HG02759 (cell line): ENCODE data around the gene MYO5A.

Experiments used
- ATAC-seq: cut with Tn5 transposase; IDR thresholded peaks from one replicate; pipeline ENCODE4 v1.9.1; 2021; ENCODE audit warnings: mild to moderate bottlenecking, moderate library complexity; ENCODE audit not compliant: unreplicated experiment

Gene MYO5A

DNA sequence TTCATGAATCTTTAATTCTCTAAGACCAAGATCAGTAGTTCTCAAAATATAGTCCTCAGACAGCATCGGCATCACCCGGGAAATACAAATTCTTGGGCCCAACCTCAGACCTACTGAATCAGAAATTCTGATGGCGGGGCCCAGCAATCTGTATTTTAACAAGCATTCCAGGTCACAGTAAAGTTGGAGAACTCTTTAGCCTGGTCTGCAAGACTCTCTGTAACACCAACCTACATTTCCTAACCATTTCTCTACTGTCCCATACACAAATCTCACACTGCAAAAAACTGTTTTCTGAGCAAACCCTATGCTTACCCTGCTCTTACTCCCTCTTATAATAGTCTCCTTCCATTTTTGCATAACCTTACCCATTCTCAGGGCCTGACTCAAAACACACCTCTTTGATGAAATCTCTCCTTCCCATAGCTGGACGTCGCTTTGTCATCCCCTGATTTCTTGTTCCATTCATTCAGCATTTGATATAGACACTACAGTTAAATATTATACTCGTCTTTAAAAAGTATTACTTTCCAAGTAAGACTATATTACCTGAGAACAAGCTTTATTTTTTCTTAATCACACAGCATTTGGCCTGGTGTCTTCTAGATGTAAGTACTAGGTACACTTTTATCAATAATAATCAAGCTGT lies 149.8 kb downstream of the MYO5A start:
- ATAC-seq: peak; percentile 38

DNA sequence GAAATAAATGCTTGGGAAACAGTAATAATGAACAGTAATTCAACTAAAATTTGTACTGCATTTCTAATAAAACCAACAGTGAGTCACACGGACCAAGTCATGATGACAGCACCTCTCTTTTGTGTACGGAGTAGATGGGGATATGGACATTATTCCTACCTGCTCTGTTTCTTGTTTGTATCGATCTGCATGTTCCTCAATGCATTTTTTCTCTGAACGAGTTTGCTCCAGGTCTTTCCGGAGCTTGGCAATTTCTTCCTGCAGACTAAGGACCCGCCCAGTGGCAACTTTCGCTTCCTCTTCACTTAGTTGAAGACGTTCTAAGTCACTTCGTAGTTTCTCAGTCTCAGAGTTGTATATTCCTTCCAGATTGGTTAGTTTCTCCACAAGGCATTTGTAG lies 158.7 kb downstream of the MYO5A start:
- no peak for ATAC-seq

- ATAC-seq: no peak
Measured at GRCh38 chr15:52369455-52369854, 159.2 kb downstream of the MYO5A start.

- ATAC-seq: no peak
Measured at GRCh38 chr15:52369030-52369429, 159.7 kb downstream of the MYO5A start.

DNA sequence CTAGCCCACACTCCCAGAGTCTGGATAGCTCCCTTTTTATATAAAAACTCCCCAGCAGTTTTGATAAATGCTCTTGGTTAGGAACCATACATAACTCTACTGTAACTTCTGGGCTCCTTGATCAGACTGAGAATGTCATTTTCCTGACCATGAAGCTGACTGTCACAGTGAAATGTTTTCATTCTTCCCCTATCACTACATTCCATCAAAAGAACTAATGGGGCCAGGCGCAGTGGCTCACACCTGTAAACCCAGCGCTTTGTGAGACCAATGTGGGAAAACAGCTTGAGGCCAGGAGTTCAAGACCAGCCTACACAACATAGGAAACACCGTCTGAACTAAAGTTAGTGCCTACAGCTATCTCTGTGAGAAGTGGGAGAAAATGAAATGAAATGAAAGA lies 160.3 kb downstream of the MYO5A start:
- no peak for ATAC-seq

GRCh38 chr15:52362497-52362896 lies 166.2 kb downstream of the MYO5A start:
- ATAC-seq: no peak

DNA sequence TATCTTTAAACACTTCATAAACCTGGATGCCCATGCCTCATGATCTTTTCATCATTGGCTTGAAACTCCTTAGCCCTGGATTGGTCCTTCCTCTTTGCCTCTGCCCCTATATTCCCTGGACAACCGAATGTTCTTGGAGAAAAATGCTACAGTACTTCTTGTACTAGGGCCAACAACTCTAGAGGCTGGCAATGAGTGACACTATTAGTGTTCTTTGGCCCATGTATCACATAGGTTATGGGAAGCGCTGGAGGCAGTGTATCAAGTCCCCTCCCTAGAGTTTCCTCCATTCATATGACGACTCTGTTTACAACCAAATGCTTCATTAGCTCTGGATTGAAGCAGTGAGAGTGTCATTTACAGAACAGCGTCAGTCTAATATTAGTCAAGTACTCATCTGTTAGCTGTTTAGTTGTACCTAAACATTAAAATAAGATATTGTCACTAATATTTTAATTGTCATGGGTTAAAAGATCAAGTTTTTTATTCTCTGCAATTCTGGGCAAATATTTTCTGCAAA lies 166.6 kb downstream of the MYO5A start:
- no peak for ATAC-seq

DNA sequence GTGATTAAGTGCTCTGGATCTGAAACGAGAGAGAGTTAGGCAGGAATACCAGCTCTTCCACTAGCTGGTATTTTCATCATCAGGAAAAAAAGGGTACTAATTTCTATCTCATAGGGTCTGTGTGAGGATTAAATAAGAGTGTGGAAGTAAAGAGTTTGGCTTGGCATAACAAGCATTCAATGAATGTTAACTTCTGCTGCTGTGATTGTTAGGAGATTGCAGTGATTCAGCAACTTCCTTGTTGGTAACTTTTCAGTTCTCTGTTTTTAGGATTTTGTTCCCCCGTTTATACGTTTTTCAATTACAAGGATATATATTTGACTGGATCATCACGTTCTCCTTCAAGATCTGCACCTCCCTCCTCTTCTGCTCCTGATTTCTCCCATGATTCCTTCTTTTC lies 167.2 kb downstream of the MYO5A start:
- no peak for ATAC-seq

DNA sequence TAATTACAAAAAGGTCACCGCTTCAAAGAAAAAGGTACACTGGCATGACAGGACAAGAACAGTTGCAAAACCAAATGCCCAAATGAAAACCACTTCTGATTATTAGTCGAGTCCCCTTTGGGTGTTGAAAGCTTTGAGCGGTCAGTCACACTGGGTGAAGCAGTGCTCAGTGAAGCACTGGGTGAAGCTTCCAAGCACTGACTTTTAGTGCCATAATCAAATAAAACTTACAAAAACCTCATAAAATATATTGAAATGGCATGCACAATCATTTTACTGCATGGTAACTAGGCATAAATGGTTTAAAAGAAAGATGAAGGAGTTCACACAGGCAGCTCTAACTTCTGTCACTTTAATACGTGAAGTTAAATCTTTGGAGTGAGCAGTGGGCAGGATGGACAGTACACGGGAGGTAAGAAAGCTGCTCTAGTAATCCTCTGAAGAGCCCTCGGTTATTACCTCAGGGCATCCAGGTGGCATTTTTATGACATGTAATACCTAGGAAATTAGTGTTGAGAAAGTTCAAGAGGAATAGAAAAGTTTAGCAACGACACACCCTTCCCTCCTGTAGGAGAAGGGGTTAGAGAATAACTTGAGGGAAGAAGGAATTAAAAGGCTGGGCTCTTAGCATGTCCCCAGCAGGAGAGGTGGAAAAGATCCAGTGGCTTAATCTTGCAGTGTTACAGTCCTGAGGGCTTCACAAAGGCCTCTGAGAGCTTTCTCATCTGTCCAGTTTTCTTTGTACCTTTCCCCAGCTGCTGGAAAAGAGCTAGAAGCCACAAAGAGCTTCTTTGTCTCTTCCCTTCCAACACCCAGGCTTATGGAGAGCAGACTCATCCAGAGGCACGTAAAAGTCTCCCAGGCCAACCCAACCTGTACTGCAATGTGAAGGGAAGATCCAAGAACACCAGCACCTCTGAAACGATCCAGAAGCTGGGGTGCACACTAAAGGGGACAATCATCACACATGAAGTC lies 168.2 kb downstream of the MYO5A start:
- ATAC-seq: no peak

- ATAC-seq: no peak
Measured at GRCh38 chr15:52359722-52360121, 169.0 kb downstream of the MYO5A start.

DNA sequence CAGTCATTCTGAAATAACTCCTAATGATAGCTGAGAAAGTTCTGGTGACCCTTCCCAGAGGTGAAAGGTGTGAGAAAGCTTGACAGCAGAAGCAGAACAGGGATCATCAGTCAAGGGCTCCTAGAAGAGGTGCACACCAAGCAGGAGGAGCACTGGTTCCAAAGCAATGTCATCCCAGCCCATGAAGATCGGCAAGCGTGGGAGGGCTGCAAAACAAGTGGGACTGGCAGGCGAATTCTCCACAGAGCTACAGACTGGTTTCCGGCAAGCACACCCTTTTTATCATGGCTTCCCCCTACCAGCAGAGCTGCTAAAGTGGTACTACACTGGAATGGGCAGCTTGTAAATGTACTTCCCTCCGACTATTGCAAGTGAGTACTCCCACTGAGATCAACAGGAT lies 170.7 kb downstream of the MYO5A start:
- ATAC-seq: no peak

- no peak for ATAC-seq
Measured at GRCh38 chr15:52352086-52352485, 176.6 kb downstream of the MYO5A start.

GRCh38 chr15:52351206-52351908 lies 177.3 kb downstream of the MYO5A start:
- no peak for ATAC-seq

DNA sequence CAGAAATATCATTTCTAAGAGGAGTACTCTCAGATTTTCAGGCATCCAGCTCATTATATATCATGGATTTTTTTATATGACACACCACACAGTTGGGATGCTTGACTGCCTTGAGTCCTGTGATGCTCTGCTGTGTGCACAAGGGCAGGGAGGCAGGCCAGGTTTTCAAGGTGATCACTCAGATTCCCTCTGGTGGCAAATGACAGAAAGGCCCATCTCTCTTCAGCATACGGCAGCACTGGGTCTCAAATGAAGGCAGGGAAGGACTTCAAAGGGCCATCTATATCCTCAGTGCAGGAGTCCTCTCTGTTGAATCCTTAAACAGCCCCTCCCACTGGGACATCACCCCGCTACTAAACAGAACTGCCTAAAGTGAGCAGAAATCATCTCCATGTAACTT lies 178.3 kb downstream of the MYO5A start:
- no peak for ATAC-seq

DNA sequence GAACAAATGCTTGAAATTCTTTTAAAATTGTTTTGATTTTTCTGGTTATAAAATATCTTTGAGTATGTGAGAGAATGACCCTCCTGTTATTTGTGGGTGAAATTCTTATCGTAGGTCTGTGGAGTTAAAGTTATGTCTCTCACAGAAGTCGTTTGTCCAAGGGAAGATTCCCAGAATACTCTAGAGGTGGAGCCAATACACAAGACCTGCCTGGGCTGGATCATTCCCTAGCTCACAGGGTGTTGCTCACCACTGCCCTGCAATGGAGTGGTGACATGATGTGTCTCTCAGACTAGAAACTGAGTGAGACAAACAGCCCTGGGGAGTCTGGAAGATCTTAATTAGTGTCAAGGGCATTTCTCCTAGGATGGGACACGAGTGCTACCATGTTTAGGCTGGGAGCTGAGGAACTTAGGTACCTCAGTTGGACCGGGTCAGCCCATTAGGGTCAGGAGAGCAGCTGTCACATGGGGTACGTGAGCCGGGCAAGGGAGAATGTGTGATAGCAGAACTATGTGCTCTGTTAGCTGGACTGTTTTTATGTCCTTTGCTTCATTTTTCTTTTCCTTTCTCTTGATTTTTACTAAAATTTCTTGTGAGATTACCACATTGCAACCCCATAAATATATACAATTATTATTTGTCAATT lies 179.5 kb downstream of the MYO5A start:
- ATAC-seq: no peak

GRCh38 chr15:52348056-52348745 lies 180.5 kb downstream of the MYO5A start:
- no peak for ATAC-seq

GRCh38 chr15:52344592-52344991 lies 184.1 kb downstream of the MYO5A start:
- no peak for ATAC-seq

- no peak for ATAC-seq
Measured at GRCh38 chr15:52343831-52344230, 184.8 kb downstream of the MYO5A start.

DNA sequence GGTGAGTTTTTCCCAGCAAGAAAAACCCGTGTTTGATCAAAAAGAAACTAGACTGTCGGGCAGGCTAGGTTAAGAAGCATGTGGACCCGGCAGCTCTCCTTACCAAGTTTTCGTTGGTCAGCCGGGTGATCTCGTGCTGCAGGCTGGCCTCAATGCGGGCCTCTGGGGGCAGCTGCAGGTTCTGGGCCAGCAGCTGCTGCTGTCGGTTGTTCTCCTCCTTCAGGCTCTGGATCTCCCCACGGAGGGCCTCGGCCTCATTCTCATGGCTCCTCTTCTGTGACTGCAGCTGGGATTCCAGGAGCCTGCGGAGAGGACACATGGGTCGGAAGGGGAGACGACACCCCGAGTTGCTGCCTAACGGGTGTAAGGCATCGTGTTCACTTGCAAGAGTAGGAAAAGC lies 188.6 kb downstream of the MYO5A start:
- no peak for ATAC-seq

DNA sequence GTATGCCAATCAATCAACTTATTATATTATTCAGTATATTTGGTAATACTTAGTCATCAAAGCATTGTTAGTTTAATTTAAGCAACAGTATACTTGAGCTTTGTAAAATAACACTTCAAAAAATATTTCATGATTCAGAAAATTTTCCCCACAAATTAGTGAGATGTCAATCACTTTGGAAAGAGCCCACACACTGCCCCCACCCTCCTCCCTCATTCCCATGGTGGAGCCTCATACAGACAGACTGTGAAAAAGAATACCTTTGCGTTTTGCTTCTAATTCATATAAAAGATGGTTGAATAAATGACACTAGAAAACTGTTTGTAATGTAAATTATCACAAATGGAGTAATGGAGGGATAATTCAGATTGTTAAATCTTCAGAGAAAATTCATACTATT lies 189.8 kb downstream of the MYO5A start:
- ATAC-seq: no peak
